ENCODE results near the gene CCL21. TPM values are rescaled to one million over a fixed set of nuclear protein-coding genes. Genes with fewer than 3 reads are reported as not detected.
A peak's percentile ranks its signal among the peaks of the same experiment; 100 is the strongest.
"Not testable (repeated sequence)": the region's sequence is repeated elsewhere in the genome, so short reads cannot be mapped to it uniquely, and the experiment has no call there.

CCL21 gene
- 10 to 100 TPM in 5 of 6 donors, 1 to 10 TPM in 1; 7.3 to 92.0 (median 79.5) TPM for total RNA-seq

DNA sequence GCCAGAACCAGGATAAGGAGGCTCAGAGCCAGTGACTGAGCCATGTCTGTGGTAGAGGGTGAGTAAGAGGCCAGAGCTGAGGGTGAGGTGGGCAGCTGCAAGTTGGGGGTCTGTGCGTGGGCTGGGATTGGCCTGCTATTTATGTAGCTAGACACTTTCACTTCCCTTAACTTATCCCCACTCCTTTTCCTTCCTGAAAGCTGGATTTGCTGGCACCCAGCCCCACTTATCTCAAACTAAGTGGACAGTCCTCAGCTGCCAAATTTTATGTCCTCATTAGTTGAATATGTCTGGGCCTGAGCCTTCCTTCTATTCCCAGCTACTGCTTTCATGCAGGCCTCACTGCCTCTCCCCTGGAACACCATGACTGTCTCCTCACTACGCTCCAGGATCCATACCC, at the start of gene CCL21:
Gene CCL21, minus strand, starts transcription at position 114 of the 400 bp plus-strand sequence. Its CDS starts 70 bp downstream, at position 44.
- WGBS, 2 donors: 58 to 70% methylated on average over 2 of the region's 2 CpGs
- Histone ChIP-seq H3K36me3 (no peaks in the 10 kb centered on the region), H3K9me3 (no peaks in the 10 kb centered on the region), H3K27ac (no peak within 1 kb of the TSS), H3K4me1 (peaks cover 0 to 9% (median 3%) of the 10 kb centered on the region in 4 donors), H3K4me3 (no peak within 1 kb of the TSS), H3K27me3 (no peaks in the 10 kb centered on the region)
- TF ChIP-seq POLR2A (IDR thresholded peaks at IDR 0.05): no peak
- TF ChIP-seq, protein P1, sequence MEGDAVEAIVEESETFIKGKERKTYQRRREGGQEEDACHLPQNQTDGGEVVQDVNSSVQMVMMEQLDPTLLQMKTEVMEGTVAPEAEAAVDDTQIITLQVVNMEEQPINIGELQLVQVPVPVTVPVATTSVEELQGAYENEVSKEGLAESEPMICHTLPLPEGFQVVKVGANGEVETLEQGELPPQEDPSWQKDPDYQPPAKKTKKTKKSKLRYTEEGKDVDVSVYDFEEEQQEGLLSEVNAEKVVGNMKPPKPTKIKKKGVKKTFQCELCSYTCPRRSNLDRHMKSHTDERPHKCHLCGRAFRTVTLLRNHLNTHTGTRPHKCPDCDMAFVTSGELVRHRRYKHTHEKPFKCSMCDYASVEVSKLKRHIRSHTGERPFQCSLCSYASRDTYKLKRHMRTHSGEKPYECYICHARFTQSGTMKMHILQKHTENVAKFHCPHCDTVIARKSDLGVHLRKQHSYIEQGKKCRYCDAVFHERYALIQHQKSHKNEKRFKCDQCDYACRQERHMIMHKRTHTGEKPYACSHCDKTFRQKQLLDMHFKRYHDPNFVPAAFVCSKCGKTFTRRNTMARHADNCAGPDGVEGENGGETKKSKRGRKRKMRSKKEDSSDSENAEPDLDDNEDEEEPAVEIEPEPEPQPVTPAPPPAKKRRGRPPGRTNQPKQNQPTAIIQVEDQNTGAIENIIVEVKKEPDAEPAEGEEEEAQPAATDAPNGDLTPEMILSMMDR (IDR thresholded peaks at IDR 0.05): no peak
- no peak for TF ChIP-seq POLR2AphosphoS5 (IDR thresholded peaks at IDR 0.05)
- TF ChIP-seq EP300 (IDR thresholded peaks at IDR 0.05): no peak
- DNase-seq (no peak), ATAC-seq (ENCODE audit: low FRiP score in 2 of 2) (peak; percentile 46 to 50)

- no peak for DNase-seq
- H3K27ac ChIP-seq: no peak overlapping the region
- no peak for ATAC-seq (ENCODE audit: low FRiP score in 2 of 2)
- WGBS, 2 donors: 80 to 86% methylated on average over 13 of the region's 13 CpGs
- H3K36me3 ChIP-seq: no peaks in the 10 kb centered on the region
- no peak overlapping the region for H3K4me3 ChIP-seq
- peaks cover 0 to 5% (median 0%) of the 10 kb centered on the region in 4 donors for H3K4me1 ChIP-seq
- H3K9me3 ChIP-seq: no peaks in the 10 kb centered on the region
- TF ChIP-seq POLR2A (IDR thresholded peaks at IDR 0.05) (no peak), POLR2AphosphoS5 (IDR thresholded peaks at IDR 0.05) (no peak), EP300 (IDR thresholded peaks at IDR 0.05) (no peak)
- TF ChIP-seq, protein P1 (IDR thresholded peaks at IDR 0.05): no peak
- H3K27me3 ChIP-seq: no peaks in the 10 kb centered on the region
Measured at GRCh38 chr9:34759432-34760134, 49.6 kb upstream of the CCL21 start.

DNA sequence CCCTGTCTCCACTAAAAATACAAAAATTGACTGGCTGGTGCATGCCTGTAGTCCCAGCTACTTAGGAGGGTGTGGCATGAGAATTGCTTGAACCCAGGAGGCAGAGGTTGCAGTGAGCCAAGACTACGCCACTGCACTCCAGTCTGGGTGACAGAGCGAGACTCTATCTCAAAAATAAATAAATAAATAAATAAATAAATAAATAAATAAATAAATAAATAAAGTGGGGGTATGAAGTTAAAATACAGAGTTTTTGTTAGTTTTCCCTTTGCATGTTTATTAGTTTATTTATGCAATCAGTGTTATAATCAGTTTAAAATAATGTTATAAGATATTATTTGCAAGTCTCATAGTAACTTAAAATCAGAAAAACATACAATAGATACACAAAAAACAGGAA, 40.4 kb upstream of the CCL21 start:
- 38 to 44% methylated on average over 2 of the region's 2 CpGs for WGBS, 2 donors
- not testable (repeated sequence) for H3K4me1 ChIP-seq; H3K27ac ChIP-seq; H3K4me3 ChIP-seq; H3K9me3 ChIP-seq; H3K36me3 ChIP-seq; ATAC-seq (ENCODE audit: low FRiP score in 2 of 2); H3K27me3 ChIP-seq; DNase-seq

DNA sequence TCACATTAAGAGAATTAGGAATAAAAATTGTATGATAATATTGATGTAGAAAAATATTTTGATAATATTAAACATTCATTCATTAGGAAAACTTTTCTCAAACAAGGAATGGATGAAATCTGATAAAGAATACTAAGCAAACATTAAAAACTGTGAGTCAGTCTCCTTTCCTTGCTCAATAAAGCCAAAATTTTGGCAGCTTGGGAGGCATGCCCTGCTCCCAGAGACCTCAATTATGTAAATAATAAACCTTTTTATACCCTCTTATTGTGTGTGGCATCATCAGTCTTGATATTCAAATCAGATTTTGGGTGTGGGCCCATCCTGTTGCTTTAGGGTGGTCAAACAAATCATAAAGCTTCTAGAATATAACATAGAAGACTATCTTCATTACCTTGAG, 36.6 kb upstream of the CCL21 start:
- DNase-seq (no peak), ATAC-seq (ENCODE audit: low FRiP score in 2 of 2) (no peak)
- no peaks in the 10 kb centered on the region for H3K36me3 ChIP-seq
- H3K27ac ChIP-seq: no peak overlapping the region
- H3K9me3 ChIP-seq: peaks cover 0 to 7% (median 2%) of the 10 kb centered on the region in 4 donors
- no peaks in the 10 kb centered on the region for H3K27me3 ChIP-seq
- no peaks in the 10 kb centered on the region for H3K4me1 ChIP-seq
- TF ChIP-seq POLR2A (IDR thresholded peaks at IDR 0.05) (no peak), POLR2AphosphoS5 (IDR thresholded peaks at IDR 0.05) (no peak), EP300 (IDR thresholded peaks at IDR 0.05) (no peak)
- TF ChIP-seq, protein P1 (IDR thresholded peaks at IDR 0.05): no peak
- no peak overlapping the region for H3K4me3 ChIP-seq

- H3K4me1 ChIP-seq: no peaks in the 10 kb centered on the region
- no peaks in the 10 kb centered on the region for H3K36me3 ChIP-seq
- no peaks in the 10 kb centered on the region for H3K27me3 ChIP-seq
- WGBS, 2 donors: 79 to 85% methylated on average over 2 of the region's 2 CpGs
- ATAC-seq (ENCODE audit: low FRiP score in 2 of 2) (peak; percentile 53 to 56), DNase-seq (no peak)
- peaks cover 0 to 7% (median 2%) of the 10 kb centered on the region in 4 donors for H3K9me3 ChIP-seq
- no peak overlapping the region for H3K4me3 ChIP-seq
- TF ChIP-seq POLR2A (IDR thresholded peaks at IDR 0.05): no peak
- TF ChIP-seq POLR2AphosphoS5 (IDR thresholded peaks at IDR 0.05): no peak
- no peak for TF ChIP-seq EP300 (IDR thresholded peaks at IDR 0.05)
- TF ChIP-seq, protein P1 (IDR thresholded peaks at IDR 0.05): no peak
- no peak overlapping the region for H3K27ac ChIP-seq
Measured at GRCh38 chr9:34744295-34745221, 34.6 kb upstream of the CCL21 start.

Data from upper lobe of left lung (tissue), 6 donors.